ENCODE results near the gene TMCC1.
A peak's percentile ranks its signal among the peaks of the same experiment; 100 is the strongest.
"Not testable (repeated sequence)": the region's sequence is repeated elsewhere in the genome, so short reads cannot be mapped to it uniquely, and the experiment has no call there.

TMCC1 gene

DNA sequence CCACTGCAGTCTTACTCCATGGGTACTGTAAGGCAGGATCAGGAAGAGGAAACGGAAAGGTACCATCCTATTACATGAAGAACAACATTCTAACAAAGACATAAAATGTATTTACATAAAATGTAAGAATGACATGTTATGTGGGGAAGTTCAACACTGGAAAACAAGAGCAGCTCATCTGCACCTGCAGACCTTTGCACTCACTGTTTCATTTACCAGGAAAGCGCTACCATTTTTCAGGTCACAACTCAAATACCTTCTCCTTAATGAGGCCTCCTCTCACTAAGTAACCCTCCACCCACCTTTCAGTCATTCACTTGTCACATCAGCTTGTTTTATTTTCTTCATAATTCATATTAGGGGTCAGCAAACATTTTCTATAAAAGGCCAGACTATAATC, 2.6 kb downstream of the TMCC1 start:
- no peak for DNase-seq

DNA sequence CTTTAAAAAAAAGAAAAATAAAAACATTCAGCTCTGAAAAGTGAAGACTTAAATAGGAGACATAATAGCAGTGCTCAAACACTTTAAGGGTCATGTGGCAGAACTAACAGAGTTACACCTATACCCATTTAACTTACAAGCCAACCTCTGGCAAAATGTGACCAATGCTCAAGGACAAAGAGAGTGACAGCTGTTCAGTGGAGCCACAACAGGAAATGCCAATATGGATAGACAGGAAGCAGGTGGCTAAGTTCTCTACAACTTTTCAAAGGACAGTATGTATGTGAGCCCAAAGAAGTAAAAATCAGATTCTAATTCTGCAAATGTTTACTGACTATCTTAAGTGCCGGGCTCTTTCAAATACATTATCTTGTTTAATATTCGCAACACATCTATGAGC, 3.4 kb downstream of the TMCC1 start:
- DNase-seq: peak; percentile 52

DNA sequence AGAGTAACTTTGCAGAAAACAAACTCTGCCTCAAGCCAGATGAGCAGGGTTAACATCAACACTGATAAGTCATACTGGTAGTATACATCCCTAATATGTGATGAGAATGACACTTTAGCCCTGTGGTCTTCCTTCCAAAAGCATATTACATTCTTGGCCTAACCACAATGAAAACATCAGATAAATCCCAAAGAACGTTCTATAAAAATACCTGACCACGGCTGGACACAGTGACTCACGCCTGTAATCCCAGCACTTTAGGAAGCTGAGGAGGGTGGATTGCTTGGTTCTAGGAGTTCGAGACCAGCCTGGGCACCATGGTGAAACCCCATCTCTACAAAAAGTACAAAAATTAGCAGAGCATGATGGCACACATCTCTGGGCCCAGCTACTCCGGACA, 4.7 kb downstream of the TMCC1 start:
- no peak for DNase-seq

DNA sequence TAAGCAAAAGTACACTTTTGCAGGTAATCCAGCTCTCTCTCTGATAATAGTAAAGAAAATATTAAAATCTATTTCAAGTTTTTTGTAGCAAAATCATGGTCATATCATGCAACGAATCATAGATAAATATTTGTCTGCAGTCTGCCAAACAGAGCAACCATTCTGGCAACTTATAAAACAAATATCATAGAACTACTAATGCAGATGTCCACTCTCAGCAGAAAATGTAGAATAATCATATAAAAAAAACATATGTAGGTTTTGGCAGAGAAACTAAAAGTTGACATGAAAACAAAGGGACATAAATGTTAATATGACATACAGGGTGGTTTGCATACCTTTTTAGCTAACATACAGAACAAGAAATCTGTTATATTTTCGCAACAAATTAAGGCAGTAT, 12.2 kb downstream of the TMCC1 start:
- DNase-seq: no peak

DNA sequence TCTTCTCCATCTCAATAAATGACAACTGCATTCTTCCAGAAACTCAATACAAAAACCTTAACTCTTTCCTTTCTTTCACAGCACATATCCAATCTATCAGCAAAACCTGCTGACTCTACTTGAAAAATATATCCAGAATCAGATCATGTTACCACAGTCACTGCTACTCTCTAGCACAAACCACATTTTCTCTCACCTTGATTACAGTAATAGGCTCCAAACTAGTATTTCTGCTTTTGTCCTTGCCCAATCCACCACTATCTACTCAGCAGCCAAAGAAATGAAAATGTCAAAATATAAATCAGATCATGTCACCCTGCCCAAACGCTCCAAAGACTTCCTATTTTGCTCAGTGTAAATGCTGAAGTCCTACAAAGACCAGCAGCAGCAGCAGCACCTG, 15.2 kb downstream of the TMCC1 start:
- no peak for DNase-seq

DNA sequence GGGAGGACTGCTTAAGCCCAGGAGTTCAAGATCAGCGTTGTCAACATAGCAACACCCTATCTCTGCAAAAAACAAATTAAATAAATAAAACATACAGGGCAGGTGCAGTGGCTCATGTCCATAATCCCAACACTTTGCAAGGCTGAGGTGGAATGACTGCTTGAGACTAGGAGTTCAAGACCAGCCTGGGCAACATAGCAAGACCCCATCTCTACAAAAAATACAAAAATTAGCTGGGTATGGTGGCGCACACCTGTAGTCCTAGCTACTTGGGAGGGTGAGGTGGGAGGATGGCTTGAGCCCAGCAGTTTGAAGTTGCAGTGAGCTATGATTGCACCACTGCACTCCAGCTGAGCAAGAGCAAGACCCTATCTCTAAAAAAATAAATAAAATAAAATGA, 19.0 kb downstream of the TMCC1 start:
- DNase-seq: not testable (repeated sequence)

DNA sequence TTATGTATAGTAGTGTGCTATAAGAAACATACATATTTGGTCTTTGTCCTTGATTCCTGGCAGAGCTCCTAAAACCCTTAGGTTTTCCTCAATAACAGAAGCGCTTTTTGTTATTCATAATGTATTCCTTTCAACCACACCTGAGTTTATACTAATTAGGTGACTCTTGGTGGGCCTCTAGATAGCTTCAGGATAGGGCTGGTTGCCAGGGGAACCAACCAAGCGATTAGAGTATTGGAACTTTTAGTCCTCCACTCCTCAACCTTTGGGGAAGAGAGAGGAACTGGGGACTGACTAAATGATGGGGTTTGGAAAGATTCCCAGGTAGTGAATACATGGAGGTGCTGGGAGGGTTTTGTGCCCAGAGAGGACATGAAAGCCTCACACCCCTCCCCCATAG, 24.6 kb downstream of the TMCC1 start:
- no peak for DNase-seq

- no peak for DNase-seq
These were observed 25.9 kb downstream of the TMCC1 start for GRCh38 chr3:129867506-129868124.

DNA sequence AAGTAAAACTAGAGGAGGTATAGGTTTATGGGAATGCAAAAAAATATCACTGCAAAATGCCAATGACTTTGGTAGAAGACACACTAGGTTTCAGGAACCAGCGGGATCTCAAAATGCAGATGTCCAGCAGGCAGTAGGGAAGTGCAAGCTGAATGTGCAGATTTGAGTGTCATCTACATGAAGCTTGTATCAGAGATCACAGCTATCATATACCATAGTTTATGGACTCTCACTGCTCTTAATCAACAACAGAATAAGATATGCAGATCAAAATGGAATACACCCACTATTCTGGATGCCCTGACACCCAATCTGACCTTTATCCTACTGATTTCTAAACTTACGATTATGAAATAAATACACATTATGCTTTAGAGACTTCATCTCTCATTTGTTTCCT, 27.7 kb downstream of the TMCC1 start:
- no peak for DNase-seq

GRCh38 chr3:129864519-129864918, 29.0 kb downstream of the TMCC1 start:
- DNase-seq: no peak

- DNase-seq: no peak
These were observed 34.2 kb downstream of the TMCC1 start for GRCh38 chr3:129859272-129859671.

GRCh38 chr3:129857899-129858298, 35.6 kb downstream of the TMCC1 start:
- no peak for DNase-seq

- DNase-seq: not testable (repeated sequence)
These were observed 36.7 kb downstream of the TMCC1 start for GRCh38 chr3:129856790-129857189.

GRCh38 chr3:129855832-129856419, 37.6 kb downstream of the TMCC1 start:
- no peak for DNase-seq

DNA sequence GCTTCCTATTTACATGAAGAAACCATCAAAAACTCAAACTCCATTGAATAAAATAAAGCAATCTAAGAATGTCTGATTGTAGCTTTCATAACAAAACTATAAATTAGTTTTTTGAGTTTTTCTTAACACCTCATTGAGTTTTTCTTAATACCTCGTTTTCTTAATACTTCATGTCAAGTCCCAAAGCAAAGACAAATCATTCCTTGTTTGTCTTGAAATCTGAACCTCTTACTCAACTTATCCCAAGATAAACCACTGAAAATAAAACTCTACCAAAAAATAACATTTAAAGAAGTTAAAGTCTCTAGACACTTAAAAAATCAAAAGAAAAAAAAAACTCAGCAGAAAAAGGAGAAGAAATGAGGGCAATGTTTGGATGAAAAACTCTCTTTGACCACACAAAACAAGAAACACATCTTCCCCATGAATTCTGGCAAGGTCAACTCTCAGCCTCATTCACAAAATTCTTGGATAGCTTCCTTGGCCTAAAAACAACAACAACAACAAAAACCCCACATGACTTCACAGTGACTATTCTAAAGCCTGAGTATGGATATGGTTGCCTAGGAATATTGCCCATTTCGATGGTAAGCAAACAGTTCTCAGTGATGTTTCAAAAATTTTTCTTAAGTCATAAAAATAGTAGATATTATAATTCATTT, 38.2 kb downstream of the TMCC1 start:
- no peak for DNase-seq

DNA sequence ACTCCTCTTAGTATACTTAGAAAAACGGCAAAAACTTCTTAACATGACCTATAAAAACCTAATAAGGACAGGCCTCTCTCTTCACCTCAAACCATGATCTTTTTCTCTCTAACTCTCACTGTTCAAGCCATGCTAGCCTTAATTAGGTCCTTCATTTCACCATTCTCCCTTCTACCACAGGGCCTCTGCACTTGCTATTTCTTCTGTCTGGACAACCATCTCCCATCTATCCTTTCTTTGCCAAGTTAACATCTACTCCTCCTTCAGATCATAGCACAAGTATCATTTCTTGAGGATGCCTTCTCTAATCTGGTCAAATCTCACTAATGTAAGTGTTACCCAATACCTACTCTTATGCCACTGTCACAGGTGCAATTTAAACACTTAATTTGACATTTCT, 39.1 kb downstream of the TMCC1 start:
- no peak for DNase-seq

DNA sequence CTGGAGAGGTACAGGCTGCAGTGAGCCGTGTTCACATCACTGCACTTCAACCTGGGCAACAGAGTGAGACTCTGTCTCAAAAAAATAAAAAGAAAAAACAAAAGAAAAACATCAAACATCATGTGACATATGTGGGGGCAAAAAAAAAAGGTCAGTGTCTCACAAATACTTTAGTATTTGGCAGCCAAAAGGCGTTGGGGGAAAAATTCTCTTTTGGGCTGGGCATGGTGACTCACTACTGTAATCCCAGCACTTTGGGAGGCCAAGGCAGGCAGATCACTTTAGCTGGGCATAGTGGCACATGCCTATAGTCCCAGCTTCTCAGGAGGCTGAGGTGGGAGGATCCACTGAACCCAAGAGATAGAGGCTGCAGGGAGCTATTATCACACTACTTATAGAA, 47.6 kb downstream of the TMCC1 start:
- no peak for DNase-seq

GRCh38 chr3:129840707-129841360, 52.7 kb downstream of the TMCC1 start:
- DNase-seq: no peak

DNA sequence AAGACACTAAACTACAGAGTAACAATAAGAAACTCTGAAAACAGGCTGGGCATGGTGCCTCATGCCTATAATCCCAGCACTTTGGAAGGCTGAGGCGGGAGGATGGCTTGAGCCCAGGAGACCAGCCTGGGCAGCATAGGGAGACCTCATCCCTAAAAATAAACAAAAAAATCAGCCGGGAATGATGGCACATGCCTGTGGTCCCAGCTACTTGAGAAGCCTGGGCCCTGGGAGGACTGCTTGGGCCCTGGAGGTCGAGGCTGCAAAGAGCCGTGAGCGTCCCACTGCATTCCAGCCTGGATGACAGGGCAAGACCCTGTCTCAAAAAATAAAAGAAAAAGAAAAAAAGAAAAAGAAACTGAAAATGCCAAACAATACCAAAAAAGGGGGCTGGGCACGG, 55.4 kb downstream of the TMCC1 start:
- DNase-seq: no peak

GRCh38 chr3:129837065-129837642, 56.4 kb downstream of the TMCC1 start:
- no peak for DNase-seq

DNA sequence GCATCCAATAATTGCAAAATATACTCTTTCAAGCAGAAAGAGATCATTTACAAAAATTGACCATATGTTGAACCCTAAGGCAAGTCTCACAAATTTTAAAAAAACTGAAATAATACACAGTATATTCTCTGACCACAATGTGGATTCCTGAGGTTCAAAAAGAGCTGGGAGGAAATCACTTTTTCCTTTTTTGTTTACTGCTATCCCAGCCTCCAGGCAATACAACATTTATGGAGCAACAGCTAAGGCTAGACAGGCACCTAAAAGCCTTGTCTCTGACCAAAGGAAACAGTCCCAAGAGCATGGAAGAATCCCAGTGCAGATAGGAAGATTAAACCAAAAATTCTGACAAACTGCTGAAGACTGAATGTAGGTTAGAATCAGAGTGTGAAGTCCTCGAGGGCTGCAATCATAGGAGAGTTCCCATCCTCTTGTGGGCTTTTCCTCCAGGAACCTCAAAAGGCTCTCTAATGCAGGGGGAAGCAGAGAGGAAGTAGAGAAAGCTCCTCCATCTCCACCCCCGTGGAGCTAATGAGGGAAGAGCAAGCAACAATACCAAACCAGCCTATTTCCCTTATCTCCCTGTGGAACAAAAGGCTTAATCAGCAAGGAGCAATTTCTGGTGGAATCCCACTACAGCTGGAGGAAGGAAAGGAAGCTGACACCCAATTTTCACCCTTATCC, 57.0 kb downstream of the TMCC1 start:
- no peak for DNase-seq

DNA sequence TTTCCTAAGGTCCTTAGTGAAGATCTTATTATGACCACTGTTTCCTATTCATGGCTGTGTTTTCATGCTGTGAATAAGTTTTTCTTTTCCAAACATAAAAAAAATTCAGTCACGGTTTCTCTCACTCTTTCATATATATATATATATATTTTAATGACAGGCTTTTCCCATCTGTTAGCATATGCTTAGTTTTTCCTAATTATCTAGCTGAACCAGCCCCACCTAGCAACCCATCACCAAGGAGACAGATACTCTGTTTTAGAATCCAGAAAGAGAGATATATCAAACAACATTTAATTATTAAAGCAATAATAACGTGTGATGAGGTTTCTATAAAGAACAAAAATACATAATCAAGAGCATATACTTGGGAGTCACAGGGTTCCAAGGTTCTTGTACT, 58.3 kb downstream of the TMCC1 start:
- DNase-seq: no peak

DNA sequence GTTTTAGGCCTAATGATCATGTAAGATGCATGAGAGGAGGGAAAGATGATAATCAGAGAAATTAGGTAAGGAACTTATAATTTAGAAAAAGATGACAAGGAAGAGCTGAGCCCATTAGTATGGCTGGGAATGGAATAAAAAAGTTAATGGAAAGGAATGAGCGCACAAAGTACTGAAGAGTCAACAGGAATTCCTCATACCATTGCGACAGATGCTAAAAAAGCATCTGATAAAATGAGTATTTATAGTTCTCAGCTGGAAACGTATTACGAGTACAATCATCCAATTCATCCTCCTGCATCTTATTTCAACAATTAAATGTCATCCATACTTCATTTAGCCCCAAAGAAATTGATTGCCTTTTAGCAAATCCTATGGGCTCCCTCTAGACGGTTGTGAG, 58.9 kb downstream of the TMCC1 start:
- no peak for DNase-seq
